ENCODE data around the gene RBPJL.

GRCh38 chr20:45292343-45292742 lies 14.3 kb upstream of the RBPJL start:
- TF ChIP-seq CTCF (IDR thresholded peaks at IDR 0.05) (no peak), POLR2AphosphoS5 (IDR thresholded peaks at IDR 0.05) (no peak), POLR2A (IDR thresholded peaks at IDR 0.05) (no peak)
